Thyroid gland (tissue), 4 donors: ENCODE data around the gene FMNL3.

Experiments used
- POLR2A ChIP-seq, 2 donors: fragments of 450-650 bp; IDR thresholded peaks; one replicate each; pipeline ENCODE4 v1.6.1; 2017; ENCODE audit warnings: antibody characterized with exemption in 2 of 2, mild to moderate bottlenecking in 2 of 2, moderate library complexity in 1 of 2
- TF ChIP-seq, protein P1 (sequence below), 6 experiments: fragments of 200-600 bp in 3 of 6; fragments of 450-650 bp in 3 of 6; sonication (generic) in 3 of 6; IDR thresholded peaks; one replicate each; pipeline ENCODE4 v1.5.1; 2016 to 2019; ENCODE audit warnings: antibody characterized with exemption in 6 of 6, mild to moderate bottlenecking in 2 of 6, inconsistent platforms in 1 of 6, moderate library complexity in 1 of 6

DNA sequence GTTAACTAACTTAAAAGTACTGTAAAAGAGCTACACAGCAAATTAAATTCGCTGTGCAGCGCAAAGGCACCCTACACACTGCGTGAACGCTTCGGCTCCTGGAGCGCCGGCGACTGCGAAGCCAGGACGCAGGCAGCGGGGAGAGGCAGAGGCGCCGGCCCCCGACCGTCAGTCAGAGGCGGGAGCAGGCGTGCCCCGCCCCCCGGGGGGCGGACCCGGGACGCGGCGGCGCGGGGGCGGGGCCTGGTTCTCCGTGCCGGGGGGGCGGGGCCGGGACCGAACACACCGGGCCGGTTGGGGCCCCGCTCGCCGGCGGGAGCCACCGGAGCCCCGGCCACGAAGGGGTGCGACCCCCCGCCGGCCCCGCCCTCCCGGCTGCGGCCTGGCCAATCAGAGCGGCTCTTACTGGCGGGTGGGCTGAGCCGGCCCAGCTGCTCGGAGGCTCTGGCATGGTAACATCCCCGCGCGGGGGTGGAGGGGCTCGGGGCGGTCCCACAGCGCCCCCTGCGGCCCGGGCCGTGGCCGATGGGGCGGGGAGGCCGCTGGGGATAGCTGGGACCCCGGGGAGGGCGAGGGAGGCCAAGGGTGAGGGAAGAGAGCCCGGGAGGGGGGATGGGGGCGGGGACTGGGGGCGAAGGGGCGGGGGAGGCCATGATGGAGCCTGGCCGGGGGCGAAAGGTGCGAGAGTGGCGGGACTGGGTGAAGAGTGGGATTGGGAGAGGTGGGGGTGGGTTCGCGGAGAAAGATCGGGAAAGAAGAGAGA is 83.9 kb downstream of the FMNL3 start, which contains the start of gene PRPF40B:
- TF ChIP-seq, protein P1, sequence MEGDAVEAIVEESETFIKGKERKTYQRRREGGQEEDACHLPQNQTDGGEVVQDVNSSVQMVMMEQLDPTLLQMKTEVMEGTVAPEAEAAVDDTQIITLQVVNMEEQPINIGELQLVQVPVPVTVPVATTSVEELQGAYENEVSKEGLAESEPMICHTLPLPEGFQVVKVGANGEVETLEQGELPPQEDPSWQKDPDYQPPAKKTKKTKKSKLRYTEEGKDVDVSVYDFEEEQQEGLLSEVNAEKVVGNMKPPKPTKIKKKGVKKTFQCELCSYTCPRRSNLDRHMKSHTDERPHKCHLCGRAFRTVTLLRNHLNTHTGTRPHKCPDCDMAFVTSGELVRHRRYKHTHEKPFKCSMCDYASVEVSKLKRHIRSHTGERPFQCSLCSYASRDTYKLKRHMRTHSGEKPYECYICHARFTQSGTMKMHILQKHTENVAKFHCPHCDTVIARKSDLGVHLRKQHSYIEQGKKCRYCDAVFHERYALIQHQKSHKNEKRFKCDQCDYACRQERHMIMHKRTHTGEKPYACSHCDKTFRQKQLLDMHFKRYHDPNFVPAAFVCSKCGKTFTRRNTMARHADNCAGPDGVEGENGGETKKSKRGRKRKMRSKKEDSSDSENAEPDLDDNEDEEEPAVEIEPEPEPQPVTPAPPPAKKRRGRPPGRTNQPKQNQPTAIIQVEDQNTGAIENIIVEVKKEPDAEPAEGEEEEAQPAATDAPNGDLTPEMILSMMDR (IDR thresholded peaks at IDR 0.05), result peak in 3 of 6 experiments; percentile 41 to 53 (median 52)
- peak in 1 of 2 donors; percentile 93 for TF ChIP-seq POLR2A (IDR thresholded peaks at IDR 0.05)
